ENCODE measurements around the gene PIAS2. TPM values are rescaled to one million over a fixed set of nuclear protein-coding genes. Genes with fewer than 3 reads are reported as not detected.
A peak's percentile ranks its signal among the peaks of the same experiment; 100 is the strongest.
"Not testable (repeated sequence)": the region's sequence is repeated elsewhere in the genome, so short reads cannot be mapped to it uniquely, and the experiment has no call there.

PIAS2 gene, protein sequence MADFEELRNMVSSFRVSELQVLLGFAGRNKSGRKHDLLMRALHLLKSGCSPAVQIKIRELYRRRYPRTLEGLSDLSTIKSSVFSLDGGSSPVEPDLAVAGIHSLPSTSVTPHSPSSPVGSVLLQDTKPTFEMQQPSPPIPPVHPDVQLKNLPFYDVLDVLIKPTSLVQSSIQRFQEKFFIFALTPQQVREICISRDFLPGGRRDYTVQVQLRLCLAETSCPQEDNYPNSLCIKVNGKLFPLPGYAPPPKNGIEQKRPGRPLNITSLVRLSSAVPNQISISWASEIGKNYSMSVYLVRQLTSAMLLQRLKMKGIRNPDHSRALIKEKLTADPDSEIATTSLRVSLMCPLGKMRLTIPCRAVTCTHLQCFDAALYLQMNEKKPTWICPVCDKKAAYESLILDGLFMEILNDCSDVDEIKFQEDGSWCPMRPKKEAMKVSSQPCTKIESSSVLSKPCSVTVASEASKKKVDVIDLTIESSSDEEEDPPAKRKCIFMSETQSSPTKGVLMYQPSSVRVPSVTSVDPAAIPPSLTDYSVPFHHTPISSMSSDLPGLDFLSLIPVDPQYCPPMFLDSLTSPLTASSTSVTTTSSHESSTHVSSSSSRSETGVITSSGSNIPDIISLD
- 12.2 and 12.9 TPM in 2 replicates for polyA plus RNA-seq (2013)

DNA sequence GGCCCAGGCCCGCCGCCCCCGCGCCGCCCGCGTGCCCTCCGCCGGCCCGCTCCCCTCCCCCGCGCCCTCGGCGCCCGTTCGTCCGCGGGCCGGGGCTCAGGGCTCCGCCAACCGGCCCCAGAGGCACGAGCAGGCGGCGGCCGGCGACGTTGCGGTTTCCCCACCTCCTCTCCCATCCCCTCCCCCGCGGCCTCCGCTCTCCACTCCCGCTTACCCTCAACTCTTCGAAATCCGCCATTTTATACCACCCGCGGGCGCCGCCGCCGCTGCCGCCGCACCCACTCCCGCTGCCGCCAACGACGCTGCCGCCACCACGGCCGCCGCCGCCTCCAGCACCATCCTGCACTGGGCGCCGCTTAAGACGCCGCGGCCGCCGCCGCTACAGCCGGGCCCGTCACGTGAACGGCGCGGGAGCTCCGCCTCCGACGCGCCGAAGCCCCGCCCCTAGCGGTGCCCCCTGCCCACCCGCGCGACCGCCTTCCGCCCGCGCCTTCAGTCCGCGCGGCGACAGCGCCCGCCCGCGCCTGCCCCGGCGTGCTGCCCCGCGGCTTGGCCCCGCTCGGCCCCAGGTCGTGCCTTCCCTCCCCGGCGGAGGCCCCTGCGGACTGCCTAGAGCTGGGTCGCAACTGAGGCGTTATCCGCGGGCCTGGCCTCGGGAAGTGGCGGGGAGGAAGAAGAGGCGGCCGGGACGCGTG, at the start of gene PIAS2, which contains the start of gene KATNAL2:
PIAS2 (minus strand) TSS at position 400 of the 695 bp plus-strand sequence; CDS start at position 238, 162 bp downstream.
KATNAL2 (plus strand) TSS at position 495 of the 695 bp plus-strand sequence. CDS start 29,271 bp downstream, outside the sequence.
- peak within 1 kb of the TSS; percentile 100 for H3K4me2 ChIP-seq (ENCODE audit: low read length)
- H4K8ac ChIP-seq (ENCODE audit: low read depth, low read length): peak within 1 kb of the TSS; percentile 93
- H3K9ac ChIP-seq (ENCODE audit: low read length): peak within 1 kb of the TSS; percentile 91
- peaks cover 0 to 8% of the 10 kb centered on the region in 2 experiments for H3K4me1 ChIP-seq (ENCODE audit: control insufficient read depth in 1 of 2, insufficient read depth in 2 of 2, low read length in 2 of 2)
- H4K91ac ChIP-seq (ENCODE audit: low read depth, low read length): peak within 1 kb of the TSS; percentile 86
- peak within 1 kb of the TSS; percentile 68 for H2BK5ac ChIP-seq (ENCODE audit: low read depth, low read length, poor library complexity)
- H3K36me3 ChIP-seq (ENCODE audit: control insufficient read depth in 1 of 2, insufficient read depth in 2 of 2, low read length in 2 of 2): no peaks in the 10 kb centered on the region
- peak within 1 kb of the TSS; percentile 89 for H2BK120ac ChIP-seq (ENCODE audit: insufficient read depth, low read length, poor library complexity)
- peak; percentile 41 to 49 for DNase-seq
- H3K4me3 ChIP-seq (ENCODE audit: low read depth, low read length): peak within 1 kb of the TSS; percentile 91
- peak within 1 kb of the TSS; percentile 95 for H2AFZ ChIP-seq (ENCODE audit: insufficient read depth, low read length, poor library complexity)
- peaks cover 8% of the 10 kb centered on the region for H3K79me1 ChIP-seq (ENCODE audit: low read length)
- H3K27ac ChIP-seq (ENCODE audit: low read depth, low read length): no peak within 1 kb of the TSS
- H3K27me3 ChIP-seq (ENCODE audit: insufficient read depth, low read length): no peaks in the 10 kb centered on the region
- H3K14ac ChIP-seq (ENCODE audit: low read length): peak within 1 kb of the TSS; percentile 85
- H3K4ac ChIP-seq (ENCODE audit: low read depth, low read length): peak within 1 kb of the TSS; percentile 60
- H3K9me3 ChIP-seq (ENCODE audit: insufficient read depth, low read depth, low read length): no peaks in the 10 kb centered on the region
- H3K18ac ChIP-seq (ENCODE audit: low read length): peak within 1 kb of the TSS; percentile 71
- H3K23ac ChIP-seq (ENCODE audit: low read length): peak within 1 kb of the TSS; percentile 100
- peak within 1 kb of the TSS; percentile 77 for H4K12ac ChIP-seq (ENCODE audit: low read depth, low read length)
- no CpG with 5 or more reads among the region's 107 CpGs for WGBS (ENCODE audit: extremely low coverage, insufficient coverage, insufficient read length)
- peaks cover 6% of the 10 kb centered on the region for H3K79me2 ChIP-seq (ENCODE audit: control insufficient read depth, insufficient read depth, low read length, poor library complexity)
- peak within 1 kb of the TSS; percentile 33 for H2BK12ac ChIP-seq (ENCODE audit: low read length)
- no peak within 1 kb of the TSS for H2AK5ac ChIP-seq (ENCODE audit: low read length)

DNA sequence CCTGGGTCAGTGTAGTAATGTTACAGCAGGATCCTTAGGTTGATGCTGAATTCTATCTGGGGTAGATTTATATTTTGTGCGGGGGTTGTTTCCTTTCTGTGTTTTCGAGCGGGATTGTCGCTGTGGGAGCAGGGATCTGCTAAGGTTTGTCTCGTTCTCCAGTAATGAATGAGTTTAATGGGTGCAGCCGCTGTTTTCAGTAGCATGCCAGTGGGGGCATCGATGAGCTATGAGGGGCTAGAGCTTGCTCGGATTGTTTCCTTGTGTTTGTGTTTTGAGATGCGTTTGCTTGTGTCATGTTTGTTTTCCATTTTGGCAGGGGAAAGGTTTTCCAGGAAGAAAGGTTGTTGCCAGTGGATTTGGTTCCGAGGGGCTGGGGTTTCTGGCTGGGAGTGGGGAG, 49.0 kb upstream of the PIAS2 start:
- H3K14ac ChIP-seq (ENCODE audit: low read length); DNase-seq; H3K36me3 ChIP-seq (ENCODE audit: control insufficient read depth in 1 of 2, insufficient read depth in 2 of 2, low read length in 2 of 2); H2BK12ac ChIP-seq (ENCODE audit: low read length); H3K4ac ChIP-seq (ENCODE audit: low read depth, low read length); H4K91ac ChIP-seq (ENCODE audit: low read depth, low read length); H3K79me1 ChIP-seq (ENCODE audit: low read length); H3K9ac ChIP-seq (ENCODE audit: low read length); H3K27ac ChIP-seq (ENCODE audit: low read depth, low read length); H3K4me2 ChIP-seq (ENCODE audit: low read length); H4K8ac ChIP-seq (ENCODE audit: low read depth, low read length); H2AK5ac ChIP-seq (ENCODE audit: low read length); H3K18ac ChIP-seq (ENCODE audit: low read length); H4K12ac ChIP-seq (ENCODE audit: low read depth, low read length); H2BK5ac ChIP-seq (ENCODE audit: low read depth, low read length, poor library complexity); H3K4me3 ChIP-seq (ENCODE audit: low read depth, low read length); H3K27me3 ChIP-seq (ENCODE audit: insufficient read depth, low read length); H3K9me3 ChIP-seq (ENCODE audit: insufficient read depth, low read depth, low read length); H3K23ac ChIP-seq (ENCODE audit: low read length); H2BK120ac ChIP-seq (ENCODE audit: insufficient read depth, low read length, poor library complexity); H2AFZ ChIP-seq (ENCODE audit: insufficient read depth, low read length, poor library complexity); H3K79me2 ChIP-seq (ENCODE audit: control insufficient read depth, insufficient read depth, low read length, poor library complexity); H3K4me1 ChIP-seq (ENCODE audit: control insufficient read depth in 1 of 2, insufficient read depth in 2 of 2, low read length in 2 of 2): not testable (repeated sequence)
- whole genome bisulfite sequencing (ENCODE audit: extremely low coverage, insufficient coverage, insufficient read length): no CpG with 5 or more reads among the region's 10 CpGs

DNA sequence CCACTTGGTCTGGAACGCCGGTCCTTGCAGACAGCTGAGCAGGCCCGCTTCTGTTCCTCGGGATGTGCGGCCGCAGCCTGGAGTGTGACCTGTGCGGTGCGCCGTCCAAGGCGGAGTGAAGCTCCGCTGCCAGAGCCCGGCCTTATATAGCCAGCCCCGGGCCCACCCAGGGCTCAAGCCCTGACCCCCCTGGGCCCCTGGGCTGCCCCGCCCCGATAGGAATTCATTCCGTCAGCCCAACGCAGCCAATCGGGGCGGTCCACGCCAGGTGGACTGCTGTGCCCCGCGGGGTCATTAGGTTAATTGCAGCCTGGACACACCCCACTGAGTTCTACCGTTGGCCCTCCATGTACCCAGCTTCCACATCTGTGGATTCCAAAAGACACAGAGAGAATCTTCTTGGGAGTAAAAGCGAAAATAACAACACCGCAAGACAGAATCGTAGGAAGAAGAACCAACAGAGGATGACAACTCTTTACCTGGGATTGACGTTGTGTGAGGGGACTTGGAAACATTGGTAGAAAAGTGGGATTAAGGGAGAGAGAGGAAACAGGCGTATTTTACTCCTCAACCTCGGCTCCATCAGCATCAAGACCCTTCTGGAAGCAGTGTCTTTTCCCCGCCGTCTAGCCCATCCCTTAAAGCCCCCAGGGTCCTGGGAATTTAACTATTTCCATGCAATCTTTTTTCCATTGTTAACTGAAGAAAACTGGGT, 47.4 kb upstream of the PIAS2 start:
- not testable (repeated sequence) for H3K4me2 ChIP-seq (ENCODE audit: low read length); H3K4ac ChIP-seq (ENCODE audit: low read depth, low read length); H2BK120ac ChIP-seq (ENCODE audit: insufficient read depth, low read length, poor library complexity); H3K4me1 ChIP-seq (ENCODE audit: control insufficient read depth in 1 of 2, insufficient read depth in 2 of 2, low read length in 2 of 2); H3K79me1 ChIP-seq (ENCODE audit: low read length); H3K18ac ChIP-seq (ENCODE audit: low read length); H3K9me3 ChIP-seq (ENCODE audit: insufficient read depth, low read depth, low read length); H2AK5ac ChIP-seq (ENCODE audit: low read length); H2AFZ ChIP-seq (ENCODE audit: insufficient read depth, low read length, poor library complexity); H3K9ac ChIP-seq (ENCODE audit: low read length); H3K4me3 ChIP-seq (ENCODE audit: low read depth, low read length); H3K14ac ChIP-seq (ENCODE audit: low read length); H4K91ac ChIP-seq (ENCODE audit: low read depth, low read length); H3K23ac ChIP-seq (ENCODE audit: low read length); H4K12ac ChIP-seq (ENCODE audit: low read depth, low read length); H3K36me3 ChIP-seq (ENCODE audit: control insufficient read depth in 1 of 2, insufficient read depth in 2 of 2, low read length in 2 of 2); H3K27ac ChIP-seq (ENCODE audit: low read depth, low read length); H2BK5ac ChIP-seq (ENCODE audit: low read depth, low read length, poor library complexity); H3K27me3 ChIP-seq (ENCODE audit: insufficient read depth, low read length); H4K8ac ChIP-seq (ENCODE audit: low read depth, low read length); H3K79me2 ChIP-seq (ENCODE audit: control insufficient read depth, insufficient read depth, low read length, poor library complexity); H2BK12ac ChIP-seq (ENCODE audit: low read length); DNase-seq
- no CpG with 5 or more reads among the region's 31 CpGs for WGBS (ENCODE audit: extremely low coverage, insufficient coverage, insufficient read length)
